ENCODE data around the gene DALRD3. TPM values are rescaled to one million over a fixed set of nuclear protein-coding genes. Genes with fewer than 3 reads are reported as not detected.
A peak's percentile ranks its signal among the peaks of the same experiment; 100 is the strongest.
"Not testable (repeated sequence)": the region's sequence is repeated elsewhere in the genome, so short reads cannot be mapped to it uniquely, and the experiment has no call there.

The DALRD3 gene
- total RNA-seq, 1 experiment from 2014 or later: 13.2 TPM

DNA sequence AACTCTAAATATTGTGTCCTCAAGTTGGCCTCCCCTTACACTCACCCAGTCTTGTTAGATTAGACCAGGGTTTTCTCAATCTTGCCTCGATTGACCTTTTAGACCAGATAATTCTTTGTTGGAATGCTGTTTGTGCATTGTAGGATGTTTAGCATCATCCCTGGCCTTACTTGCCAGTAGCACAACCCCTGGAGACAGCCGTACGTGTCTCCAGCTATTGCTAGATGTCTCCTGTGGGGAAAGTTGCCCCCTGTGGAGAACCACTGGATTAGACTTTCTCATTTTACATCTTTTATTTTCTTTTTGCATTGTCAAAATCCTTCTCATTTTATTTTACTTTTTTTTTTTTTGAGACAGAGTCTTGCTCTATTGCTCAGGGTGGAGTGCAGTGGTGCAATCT lies 9.0 kb downstream of the DALRD3 start:
- intact Hi-C loops (cut with micrococcal nuclease; ENCODE audit: unreplicated experiment): no loop called here
- DNase-seq (ENCODE audit: low spot score): no peak
- no TSS peak for BruUV-seq (replicated peaks)
- no peaks in the 10 kb centered on the region for H3K4me1 ChIP-seq (ENCODE audit: insufficient read depth, low read length, poor library complexity, severe bottlenecking)
- ChIA-PET POLR2A (ENCODE audit: low non-redundant PET) (interaction anchor here (0.7 kb wide), 1 partner anchor 1179 kb away, joined by 5 read pairs; no protein-coding TSS in a partner anchor), CTCF (no interaction called here)
- H3K9me3 ChIP-seq (ENCODE audit: low read depth, low read length, poor library complexity, severe bottlenecking): no peaks in the 10 kb centered on the region
- no peak overlapping the region for H3K27ac ChIP-seq (ENCODE audit: low read depth, low read length, poor library complexity, severe bottlenecking)
- no peaks in the 10 kb centered on the region for H3K27me3 ChIP-seq (replicated peaks; ENCODE audit: insufficient read depth, low read depth, low read length, poor library complexity)
- H3K4me3 ChIP-seq (ENCODE audit: low read depth, low read length, poor library complexity, severe bottlenecking): no peak overlapping the region
- peaks cover 3% of the 10 kb centered on the region for H3K36me3 ChIP-seq (ENCODE audit: insufficient read depth, low read length, poor library complexity, severe bottlenecking)
- TF ChIP-seq EZH2 (IDR thresholded peaks at IDR 0.05; ENCODE audit: borderline replicate concordance, low read depth, low read length, poor library complexity, severe bottlenecking): no peak
- TF ChIP-seq, protein P1, sequence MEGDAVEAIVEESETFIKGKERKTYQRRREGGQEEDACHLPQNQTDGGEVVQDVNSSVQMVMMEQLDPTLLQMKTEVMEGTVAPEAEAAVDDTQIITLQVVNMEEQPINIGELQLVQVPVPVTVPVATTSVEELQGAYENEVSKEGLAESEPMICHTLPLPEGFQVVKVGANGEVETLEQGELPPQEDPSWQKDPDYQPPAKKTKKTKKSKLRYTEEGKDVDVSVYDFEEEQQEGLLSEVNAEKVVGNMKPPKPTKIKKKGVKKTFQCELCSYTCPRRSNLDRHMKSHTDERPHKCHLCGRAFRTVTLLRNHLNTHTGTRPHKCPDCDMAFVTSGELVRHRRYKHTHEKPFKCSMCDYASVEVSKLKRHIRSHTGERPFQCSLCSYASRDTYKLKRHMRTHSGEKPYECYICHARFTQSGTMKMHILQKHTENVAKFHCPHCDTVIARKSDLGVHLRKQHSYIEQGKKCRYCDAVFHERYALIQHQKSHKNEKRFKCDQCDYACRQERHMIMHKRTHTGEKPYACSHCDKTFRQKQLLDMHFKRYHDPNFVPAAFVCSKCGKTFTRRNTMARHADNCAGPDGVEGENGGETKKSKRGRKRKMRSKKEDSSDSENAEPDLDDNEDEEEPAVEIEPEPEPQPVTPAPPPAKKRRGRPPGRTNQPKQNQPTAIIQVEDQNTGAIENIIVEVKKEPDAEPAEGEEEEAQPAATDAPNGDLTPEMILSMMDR (conservative IDR thresholded peaks at IDR 0.05; ENCODE audit: low read depth, low read length): no peak

DNA sequence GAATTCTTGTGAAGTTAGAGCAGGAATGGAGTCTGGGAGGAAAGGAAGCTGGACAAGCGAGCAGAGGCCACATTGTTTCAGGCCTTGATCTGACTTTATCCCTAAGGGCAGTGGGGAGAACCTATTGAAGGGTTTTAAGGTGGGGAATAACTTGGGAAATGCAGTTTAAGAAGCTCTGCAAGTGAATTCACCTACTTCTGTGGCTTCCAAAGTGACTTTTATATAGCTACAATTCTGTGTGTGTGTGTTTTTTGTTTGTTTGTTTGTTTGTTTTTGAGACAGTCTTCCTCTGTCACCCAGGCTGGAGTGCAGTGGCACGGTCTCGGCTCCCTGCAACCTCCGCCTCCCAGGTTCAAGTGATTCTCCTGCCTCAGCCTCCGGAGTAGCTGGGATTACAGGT lies 9.8 kb downstream of the DALRD3 start:
- H3K4me3 ChIP-seq (ENCODE audit: low read depth, low read length, poor library complexity, severe bottlenecking): peak overlapping the region; percentile 74
- CTCF ChIA-PET: interaction anchor here (1.9 kb wide), 1 partner anchor 21 kb away, joined by 5 read pairs; no protein-coding TSS in a partner anchor
- H3K9me3 ChIP-seq (ENCODE audit: low read depth, low read length, poor library complexity, severe bottlenecking); intact Hi-C loops (cut with micrococcal nuclease; ENCODE audit: unreplicated experiment); H3K27ac ChIP-seq (ENCODE audit: low read depth, low read length, poor library complexity, severe bottlenecking); H3K27me3 ChIP-seq (replicated peaks; ENCODE audit: insufficient read depth, low read depth, low read length, poor library complexity); H3K4me1 ChIP-seq (ENCODE audit: insufficient read depth, low read length, poor library complexity, severe bottlenecking); H3K36me3 ChIP-seq (ENCODE audit: insufficient read depth, low read length, poor library complexity, severe bottlenecking); DNase-seq (ENCODE audit: low spot score): not testable (repeated sequence)
- BruUV-seq (replicated peaks): TSS peak; percentile 34
- POLR2A ChIA-PET (ENCODE audit: low non-redundant PET): interaction anchor here (0.7 kb wide), 1 partner anchor 1180 kb away, joined by 5 read pairs; no protein-coding TSS in a partner anchor

DNA sequence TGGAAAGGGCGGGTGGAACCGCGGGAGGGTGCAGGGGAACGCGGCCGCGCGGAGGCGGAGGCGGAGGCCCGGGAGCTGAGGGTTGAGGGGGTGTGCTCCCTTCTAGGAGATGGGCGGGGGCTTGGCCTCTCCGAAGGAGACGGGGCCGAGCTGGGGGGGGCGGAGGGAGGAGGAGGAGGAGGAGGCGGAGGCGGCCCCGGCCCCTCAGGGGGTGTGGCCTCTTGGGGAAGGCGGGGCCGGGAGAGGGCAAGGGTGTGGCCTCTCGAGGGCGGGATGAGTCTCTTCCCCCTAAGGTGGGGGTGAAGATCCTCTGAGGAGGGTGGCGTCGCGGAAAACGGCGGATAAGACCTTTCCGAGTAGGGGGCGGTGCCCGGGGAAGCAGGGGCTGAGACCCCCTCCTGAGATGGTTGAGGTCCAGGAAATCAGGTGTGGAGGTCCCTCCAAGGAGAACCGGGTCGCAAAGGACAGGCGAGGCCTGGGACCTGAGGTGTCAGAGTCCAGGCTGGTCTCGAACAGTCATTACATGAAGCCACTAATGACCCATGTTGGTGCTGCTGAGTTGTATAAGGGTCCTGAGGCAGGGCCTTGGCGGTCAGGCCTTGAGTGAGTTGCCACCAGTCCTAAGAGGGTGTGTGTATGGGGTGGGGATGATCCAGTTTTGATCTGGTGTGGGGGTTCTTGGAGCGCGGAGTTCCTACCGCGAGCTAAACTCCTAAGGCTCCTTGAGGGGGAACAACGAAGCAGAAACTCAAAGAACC lies 10.4 kb downstream of the DALRD3 start:
- CTCF ChIA-PET: interaction anchor here (0.6 to 1.9 kb wide), 5 partner anchors 13 to 607 kb away, joined by 3 to 14 read pairs (median 4); partner anchors contain the start of genes NDUFAF3 and P4HTM
- POLR2A ChIA-PET (ENCODE audit: low non-redundant PET): interaction anchor here (1.1 kb wide), 1 partner anchor 20 kb away, joined by 13 read pairs; no protein-coding TSS in a partner anchor
- Histone ChIP-seq H3K27me3 (replicated peaks; ENCODE audit: insufficient read depth, low read depth, low read length, poor library complexity) (no peaks in the 10 kb centered on the region), H3K27ac (ENCODE audit: low read depth, low read length, poor library complexity, severe bottlenecking) (peak overlapping the region; percentile 97), H3K4me3 (ENCODE audit: low read depth, low read length, poor library complexity, severe bottlenecking) (peak overlapping the region; percentile 74), H3K9me3 (ENCODE audit: low read depth, low read length, poor library complexity, severe bottlenecking) (no peaks in the 10 kb centered on the region), H3K4me1 (ENCODE audit: insufficient read depth, low read length, poor library complexity, severe bottlenecking) (no peaks in the 10 kb centered on the region), H3K36me3 (ENCODE audit: insufficient read depth, low read length, poor library complexity, severe bottlenecking) (no peaks in the 10 kb centered on the region)
- TF ChIP-seq, protein P1 (conservative IDR thresholded peaks at IDR 0.05; ENCODE audit: low read depth, low read length): no peak
- no peak for TF ChIP-seq EZH2 (IDR thresholded peaks at IDR 0.05; ENCODE audit: borderline replicate concordance, low read depth, low read length, poor library complexity, severe bottlenecking)
- DNase-seq (ENCODE audit: low spot score): peak; percentile 87
- intact Hi-C loops (cut with micrococcal nuclease; ENCODE audit: unreplicated experiment): no loop called here
- BruUV-seq (replicated peaks): no TSS peak

All from A673 (cell line).